Liver (tissue), 9 donors: ENCODE measurements around the gene CHCT1. TPM values are rescaled to one million over a fixed set of nuclear protein-coding genes. Genes with fewer than 3 reads are reported as not detected.

ENCODE experiments used
- DNase-seq: peaks from one replicate; pipeline ENCODE4 v3.0.0-alpha.2; 2017; ENCODE audit warnings: low spot score
- H3K27ac ChIP-seq, 2 donors: one replicate each; pipeline ENCODE4 v1.7.0; 2013; ENCODE audit warnings: inconsistent platforms in 2 of 2, low read length in 2 of 2, control low read depth in 1 of 2, low read depth in 1 of 2, mild to moderate bottlenecking in 1 of 2
- H3K27me3 ChIP-seq, 4 donors: one replicate each; pipeline versions ENCODE4 v1.6.1 to v1.7.0; 2013; ENCODE audit warnings: low read length in 3 of 4, inconsistent platforms in 1 of 4, mild to moderate bottlenecking in 1 of 4, moderate library complexity in 1 of 4; ENCODE audit not compliant: control insufficient read depth in 4 of 4, insufficient read depth in 4 of 4
- H3K36me3 ChIP-seq, 4 donors: one replicate each; pipeline versions ENCODE4 v1.6.1 to v1.7.0; 2013; ENCODE audit warnings: low read length in 3 of 4, mild to moderate bottlenecking in 3 of 4, low read depth in 1 of 4, moderate library complexity in 1 of 4; ENCODE audit not compliant: control insufficient read depth in 4 of 4, insufficient read depth in 3 of 4
- H3K4me1 ChIP-seq, 4 donors: one replicate each; pipeline versions ENCODE4 v1.6.1 to v1.7.0; 2013; ENCODE audit warnings: low read length in 3 of 4, mild to moderate bottlenecking in 3 of 4, moderate library complexity in 1 of 4; ENCODE audit not compliant: control insufficient read depth in 4 of 4, insufficient read depth in 4 of 4
- H3K4me3 ChIP-seq, 3 donors: one replicate each; pipeline versions ENCODE4 v1.6.1 to v1.7.0; 2013; ENCODE audit warnings: low read length in 3 of 3, control low read depth in 1 of 3, low read depth in 1 of 3, mild to moderate bottlenecking in 1 of 3
- H3K9ac ChIP-seq, 2 donors: one replicate each; pipeline ENCODE4 v1.7.0; 2013; ENCODE audit warnings: low read length in 2 of 2, mild to moderate bottlenecking in 2 of 2, moderate library complexity in 2 of 2, control low read depth in 1 of 2, low read depth in 1 of 2
- H3K9me3 ChIP-seq, 4 donors: one replicate each; pipeline versions ENCODE4 v1.6.1 to v1.7.0; 2013; ENCODE audit warnings: low read length in 3 of 4; ENCODE audit not compliant: control insufficient read depth in 4 of 4
- CTCF ChIP-seq: fragments of 150-350 bp; IDR thresholded peaks from 2 replicates; pipeline ENCODE4 v1.5.1; 2017; ENCODE audit warnings: improper control_type of control experiment, low read depth, low read length; ENCODE audit not compliant: missing input control
- GABPA ChIP-seq, 2 donors: IDR thresholded peaks in 1 of 2; conservative IDR thresholded peaks in 1 of 2; 2 replicates each; pipeline ENCODE4 v1.6.1; 2016; ENCODE audit warnings: antibody characterized with exemption in 2 of 2, mild to moderate bottlenecking in 1 of 2, moderate library complexity in 1 of 2
- JUND ChIP-seq, 2 donors: IDR thresholded peaks; 2 replicates each; pipeline ENCODE4 v1.6.1; 2016; ENCODE audit warnings: antibody characterized with exemption in 2 of 2
- MAX ChIP-seq: IDR thresholded peaks from 2 replicates; pipeline ENCODE4 v1.6.1; 2016; ENCODE audit warnings: antibody characterized with exemption
- REST ChIP-seq: IDR thresholded peaks from 2 replicates; pipeline ENCODE4 v1.6.1; 2016; ENCODE audit warnings: antibody characterized with exemption, mild to moderate bottlenecking
- RXRA ChIP-seq, 2 donors: IDR thresholded peaks; 2 replicates each; pipeline ENCODE4 v1.6.1; 2017 to 2018; ENCODE audit warnings: antibody characterized with exemption in 2 of 2, mild to moderate bottlenecking in 1 of 2
- TAF1 ChIP-seq: conservative IDR thresholded peaks from 2 replicates; pipeline ENCODE4 v1.6.1; 2016; ENCODE audit warnings: antibody characterized with exemption, mild to moderate bottlenecking
- WGBS: extraction: QIAGEN DNeasy Blood & Tissue Kit; methylation state at CpG from one replicate; pipeline ENCODE4 v1.1.7; 2013; 5-methylcytosine and 5-hydroxymethylcytosine counted together
- polyA plus RNA-seq, 2 donors: library from polyadenylated mRNA; stranded (reverse) in 1 of 2; unstranded in 1 of 2; fragments of 200-250 nt in 1 of 2; fragments of >200 nt in 1 of 2; fragmentation: Nextera tagmentation in 1 of 2; extraction: Ambion mirVana in 1 of 2; gene quantifications; one replicate each; pipeline versions ENCODE4 v1.2.1 to v1.2.3, GENCODE V29; 2013 to 2015
- total RNA-seq, 2 donors: library from RNA; depleted of rRNA; stranded (reverse); fragments of >200 nt; gene quantifications; one replicate each; pipeline ENCODE4 v1.2.3, GENCODE V29; 2014
- donor health status: healthy.
- donor health status: healthy.
- donor health status: healthy.
- donor health status: healthy.
- donor health status: healthy.

The CHCT1 gene
- total and polyA plus RNA-seq, 4 donors: not detected

- H3K27ac ChIP-seq: no peak overlapping the region
- H3K9ac ChIP-seq: peak overlapping the region in 1 of 2 donors; percentile 20
- DNase-seq: no peak
- TF ChIP-seq MAX (no peak), CTCF (no peak), GABPA (IDR thresholded peaks at IDR 0.05 in 1 of 2, conservative IDR thresholded peaks at IDR 0.05 in 1 of 2) (no peak), JUND (IDR thresholded peaks at IDR 0.05) (no peak)
- H3K4me1 ChIP-seq: peaks cover 2 to 31% (median 8%) of the 10 kb centered on the region in 4 donors
- H3K36me3 ChIP-seq: no peaks in the 10 kb centered on the region
- no peak overlapping the region for H3K4me3 ChIP-seq
- H3K27me3 ChIP-seq: no peaks in the 10 kb centered on the region
- WGBS: 71% methylated on average over 4 of the region's 4 CpGs
- H3K9me3 ChIP-seq: no peaks in the 10 kb centered on the region
Observed at GRCh38 chr17:60386147-60387058, 35.9 kb upstream of the CHCT1 start.

- WGBS: 94% methylated on average over 3 of the region's 3 CpGs
- H3K4me1 ChIP-seq: peaks cover 2 to 31% (median 8%) of the 10 kb centered on the region in 4 donors
Observed at GRCh38 chr17:60387666-60388065, 34.6 kb upstream of the CHCT1 start.

More at GRCh38 chr17:60387666-60388065, 34.6 kb upstream of the CHCT1 start:
- no peak overlapping the region for H3K27ac ChIP-seq
- H3K36me3 ChIP-seq: no peaks in the 10 kb centered on the region
- TF ChIP-seq RXRA (IDR thresholded peaks at IDR 0.05) (no peak), REST (no peak), GABPA (IDR thresholded peaks at IDR 0.05 in 1 of 2, conservative IDR thresholded peaks at IDR 0.05 in 1 of 2) (no peak), CTCF (no peak), TAF1 (no peak)
- no peak overlapping the region for H3K9ac ChIP-seq
- no peak for DNase-seq
- H3K4me3 ChIP-seq: no peak overlapping the region
- no peaks in the 10 kb centered on the region for H3K27me3 ChIP-seq
- no peaks in the 10 kb centered on the region for H3K9me3 ChIP-seq
